HG02759 (cell line): ENCODE results near the gene RPN2.

Experiments
- ATAC-seq: cut with Tn5 transposase; IDR thresholded peaks from one replicate; pipeline ENCODE4 v1.9.1; 2021; ENCODE audit warnings: mild to moderate bottlenecking, moderate library complexity; ENCODE audit not compliant: unreplicated experiment

The RPN2 gene

DNA sequence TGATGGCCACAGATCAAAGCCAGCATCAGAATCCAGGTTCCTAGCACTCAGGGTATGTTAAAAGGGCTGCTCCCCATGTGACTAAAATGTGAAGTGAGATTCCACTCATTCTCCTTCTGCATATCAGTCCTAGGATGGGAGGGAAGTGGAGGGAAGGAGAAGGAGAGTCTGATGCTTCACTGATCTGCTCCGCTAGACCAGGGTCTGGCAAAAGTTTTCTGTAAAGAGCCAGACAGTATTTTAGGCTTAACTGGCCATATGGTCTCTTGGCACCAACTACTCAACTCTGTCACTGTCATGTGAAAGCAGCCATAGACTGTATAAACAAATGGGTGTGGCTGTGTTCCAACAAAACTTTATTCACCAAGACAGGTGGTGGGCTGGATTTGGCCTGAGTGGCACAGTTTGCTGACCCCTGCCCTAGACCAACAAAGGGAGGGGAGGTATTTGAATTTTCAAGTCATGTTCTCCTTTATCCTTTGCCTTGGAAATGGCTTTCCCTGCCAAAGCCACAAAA lies 59.9 kb downstream of the RPN2 start:
- no peak for ATAC-seq

DNA sequence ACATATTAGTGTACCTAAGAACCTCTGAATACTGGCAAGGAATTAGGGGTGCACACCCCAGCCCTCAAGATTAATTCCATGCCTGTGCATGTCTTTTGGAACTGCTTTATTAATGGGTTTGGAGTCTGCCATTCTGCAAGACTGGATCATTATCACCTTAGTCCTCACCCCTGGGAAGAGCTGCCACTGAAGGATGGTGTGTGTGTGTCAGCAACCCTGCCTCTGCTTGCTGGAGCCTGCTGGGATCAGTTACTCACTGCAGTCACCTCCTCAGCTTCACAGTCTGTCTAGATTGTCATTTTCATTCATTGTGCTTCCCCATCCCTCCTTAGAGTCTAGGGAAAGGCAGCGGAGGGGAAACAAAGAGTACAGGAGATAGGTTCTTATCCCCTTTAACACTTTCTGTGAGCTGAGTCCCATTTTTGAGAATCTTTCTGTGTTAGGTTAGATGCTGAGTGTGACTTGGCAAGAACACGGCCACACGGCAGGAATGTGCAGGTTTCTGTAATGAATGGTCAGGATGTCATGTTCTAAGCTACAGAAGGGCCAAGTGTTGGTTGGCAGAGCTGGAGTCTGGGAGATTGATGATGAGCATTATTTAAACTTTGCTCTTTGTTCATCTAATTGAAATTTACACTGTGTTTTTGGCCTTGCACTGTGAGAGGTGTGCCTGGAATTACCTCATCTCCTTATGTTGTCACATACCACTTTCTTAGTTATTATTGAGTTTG lies 61.4 kb downstream of the RPN2 start:
- no peak for ATAC-seq

DNA sequence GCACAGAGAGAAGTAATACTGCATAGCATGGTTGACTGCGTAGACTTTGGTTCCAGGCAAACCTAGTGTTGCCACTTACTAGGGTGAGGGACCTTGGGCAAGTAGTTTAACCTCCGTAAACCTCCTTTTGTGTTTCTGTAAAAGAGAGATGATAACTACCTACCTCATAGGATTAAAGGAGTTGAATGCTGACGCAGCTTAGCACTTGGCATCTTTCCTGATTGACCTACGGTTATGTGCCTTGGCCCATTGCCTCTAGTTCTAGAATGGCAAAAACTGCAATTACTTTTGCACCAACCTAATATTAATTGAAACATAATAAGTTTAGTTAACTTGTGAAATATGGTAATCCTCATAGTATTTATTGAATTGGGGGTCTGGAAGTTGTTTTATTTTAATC lies 63.4 kb downstream of the RPN2 start:
- no peak for ATAC-seq

DNA sequence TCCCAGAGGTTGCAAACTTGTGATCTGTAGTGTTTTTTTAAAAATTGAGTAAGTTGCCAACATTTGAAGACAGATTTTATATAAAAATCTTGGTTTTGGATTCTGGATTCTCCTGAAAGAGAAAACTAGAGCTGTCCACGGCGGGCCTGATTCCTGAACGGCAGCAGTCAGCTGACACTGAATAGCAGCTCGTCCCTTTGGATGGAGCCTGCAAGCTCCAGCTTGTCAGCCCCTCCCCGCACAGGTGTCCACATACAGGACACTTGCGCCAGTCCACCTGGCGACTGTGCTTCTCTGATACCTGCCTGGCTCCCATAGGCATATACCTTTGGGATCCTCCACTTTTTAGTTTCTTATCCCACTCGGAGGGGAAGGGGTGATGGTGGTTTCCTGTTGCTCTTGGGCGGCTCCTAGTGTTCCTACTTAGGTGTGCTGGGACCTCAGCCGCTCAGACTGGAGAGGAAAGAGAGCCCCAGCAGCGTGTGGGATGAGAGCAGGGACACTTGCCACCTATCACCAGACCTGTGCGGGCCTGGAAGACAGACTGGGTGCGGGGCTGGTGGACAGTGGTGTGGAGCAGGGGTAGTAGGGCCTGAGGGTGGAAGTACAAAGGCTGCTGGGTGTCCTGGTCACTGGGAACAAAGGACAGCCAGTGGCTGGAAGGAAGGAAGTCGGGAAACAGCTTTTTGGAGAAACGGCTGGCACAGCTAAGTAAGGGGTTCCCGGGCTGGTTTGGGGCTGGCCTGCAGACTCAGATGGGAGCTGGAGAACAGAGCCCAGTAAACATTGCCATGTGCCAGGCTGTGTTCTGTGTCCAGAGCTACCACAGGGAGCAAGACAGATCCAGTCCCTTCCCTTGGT lies 64.2 kb downstream of the RPN2 start:
- ATAC-seq = no peak

DNA sequence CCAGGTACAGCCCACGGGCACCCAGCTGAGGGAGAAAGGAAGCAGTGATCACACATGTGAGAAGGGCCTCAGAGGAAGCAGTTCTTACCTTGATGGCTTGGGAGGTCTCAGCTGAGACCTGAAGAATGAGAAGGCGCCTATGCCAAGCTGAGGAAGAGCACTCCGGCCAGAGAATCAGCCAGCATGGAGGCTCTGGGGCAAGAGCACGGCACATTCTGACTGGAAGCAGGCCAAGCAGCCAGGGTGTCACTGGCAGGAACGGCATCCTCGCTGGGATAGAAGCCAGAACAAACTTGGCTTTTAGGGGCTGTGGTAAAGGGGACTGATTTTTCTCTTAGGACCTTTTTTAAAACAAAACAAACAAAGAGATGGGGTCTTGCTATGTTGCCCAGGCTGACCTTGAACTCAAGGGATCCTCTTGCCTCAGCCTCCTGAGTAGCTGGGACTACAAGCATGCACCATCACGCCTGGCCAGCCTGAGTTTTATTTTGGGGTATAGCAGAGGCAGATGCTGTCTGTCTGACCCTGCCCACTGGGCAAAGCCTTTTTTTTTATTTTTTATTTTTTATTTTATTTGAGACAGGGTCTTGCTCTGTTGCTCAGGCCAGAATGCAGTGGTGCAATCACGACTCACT lies 64.9 kb downstream of the RPN2 start:
- no peak for ATAC-seq

DNA sequence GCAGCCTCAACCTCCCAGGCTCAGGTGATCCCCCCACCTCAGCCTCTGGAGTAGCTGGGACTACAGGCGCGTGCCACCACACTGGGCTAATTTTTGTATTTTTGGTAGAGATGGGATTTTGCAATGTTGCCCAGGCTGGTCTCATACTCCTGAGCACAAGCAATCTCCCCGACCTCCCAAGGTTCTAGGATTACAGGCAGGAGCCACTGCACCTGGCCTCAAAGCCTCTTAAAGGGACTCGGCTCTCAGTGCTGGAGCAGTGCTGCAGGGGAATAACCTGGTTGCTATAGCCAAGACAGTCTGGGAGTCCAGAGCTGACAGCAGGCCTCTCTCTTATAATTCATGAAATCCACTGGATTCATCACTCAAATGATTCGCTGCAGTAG lies 65.4 kb downstream of the RPN2 start:
- ATAC-seq = no peak

DNA sequence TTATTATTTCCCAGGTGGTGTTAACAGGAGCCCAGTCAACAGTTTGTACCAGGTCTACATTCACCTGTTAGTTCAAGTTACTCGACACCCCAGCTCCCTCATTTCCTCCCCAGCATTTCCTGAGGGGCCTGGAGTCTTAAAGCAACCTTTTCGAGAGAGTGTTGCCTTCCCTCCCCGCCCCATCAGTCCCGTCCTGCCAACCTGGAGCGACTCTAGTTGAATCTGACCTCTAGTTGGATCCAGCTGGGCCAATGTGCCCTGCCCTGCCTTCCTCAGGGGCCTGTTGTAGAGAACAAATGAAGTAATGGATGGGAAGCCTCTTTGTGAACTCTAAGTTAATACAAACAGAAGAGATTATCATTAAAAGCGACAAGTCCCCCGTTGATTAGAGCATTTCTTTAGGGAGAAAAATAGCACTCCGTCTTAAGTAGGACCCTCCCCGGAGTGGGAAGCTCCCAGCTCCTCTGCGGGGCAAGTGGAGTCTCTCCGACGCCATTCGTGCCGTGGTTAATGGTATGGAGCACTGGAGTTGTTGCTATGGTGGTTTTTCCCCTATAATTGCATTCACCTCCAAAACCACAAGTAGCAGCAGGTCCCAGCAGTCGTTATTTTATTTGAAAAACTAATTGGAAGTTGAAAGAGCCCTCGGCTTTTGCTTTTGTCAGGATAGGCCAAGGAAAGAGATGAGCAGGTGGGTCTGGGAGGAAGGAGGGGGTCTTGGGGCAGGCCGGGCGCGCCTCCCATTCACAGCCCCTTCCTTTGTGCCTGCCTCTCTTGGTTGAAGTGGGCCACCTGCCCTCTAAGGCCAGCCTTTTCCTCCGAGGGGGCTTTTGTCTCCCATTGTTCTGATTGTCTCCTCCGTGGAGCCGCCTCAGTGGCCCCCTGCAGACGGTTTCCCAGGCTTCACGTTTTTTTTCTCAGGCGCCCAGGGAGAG lies 66.4 kb downstream of the RPN2 start:
- no peak for ATAC-seq

DNA sequence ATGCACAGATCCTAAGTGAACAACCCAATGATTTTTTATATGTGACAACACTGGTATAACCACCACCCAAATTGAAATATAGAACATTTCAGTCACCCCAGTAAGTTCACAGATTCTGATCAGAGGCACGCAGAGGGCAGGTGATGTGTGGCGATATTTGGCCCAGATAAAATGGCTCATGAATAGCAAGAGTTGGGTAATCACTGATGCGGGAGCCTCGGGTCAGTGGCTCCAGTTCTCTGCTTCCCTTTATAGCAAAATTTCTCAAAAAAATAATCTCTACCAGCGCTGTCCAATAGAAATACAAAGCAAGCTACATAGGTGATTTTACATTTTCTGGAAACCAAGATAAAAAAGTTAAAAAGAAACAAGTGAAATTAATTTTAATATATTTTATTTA lies 67.6 kb downstream of the RPN2 start:
- ATAC-seq = no peak

DNA sequence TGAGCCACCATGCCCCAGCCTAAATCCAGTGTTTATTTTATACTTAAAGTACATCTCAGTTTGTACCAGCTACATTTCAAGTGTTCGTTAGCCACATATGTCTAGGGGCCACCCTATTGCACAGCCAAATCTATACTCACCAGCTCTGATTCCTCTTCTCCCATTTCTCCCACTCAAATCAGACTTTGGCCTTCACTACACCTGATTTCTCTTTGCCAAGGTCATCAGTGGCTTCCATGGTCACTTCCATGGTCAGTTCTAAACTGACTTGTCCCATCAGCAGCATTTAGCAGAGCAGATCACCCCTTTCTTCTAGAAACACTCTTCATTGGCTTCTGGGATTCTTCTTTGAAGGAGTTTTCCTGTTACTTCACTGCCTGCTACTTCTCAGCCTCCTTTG lies 68.4 kb downstream of the RPN2 start:
- ATAC-seq = no peak

DNA sequence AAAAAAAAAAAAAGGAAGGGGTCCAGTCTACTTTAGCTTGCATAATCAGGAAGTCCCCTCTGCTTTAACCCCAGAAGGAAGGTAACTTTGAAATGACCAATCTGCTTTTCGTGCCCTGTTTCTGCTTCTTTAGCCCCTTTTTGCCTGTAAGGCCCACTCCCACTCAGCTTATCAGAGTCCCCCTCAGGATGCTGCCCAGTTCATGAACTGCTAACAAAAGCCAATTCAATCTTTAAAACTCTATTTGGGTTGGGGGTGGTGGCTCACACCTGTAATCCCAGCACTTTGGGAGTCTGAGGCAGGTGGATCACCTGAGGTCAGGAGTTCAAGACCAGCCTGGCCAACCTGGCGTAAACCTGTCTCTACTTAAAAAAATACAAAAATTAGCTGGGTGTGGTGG lies 70.2 kb downstream of the RPN2 start:
- ATAC-seq = no peak

DNA sequence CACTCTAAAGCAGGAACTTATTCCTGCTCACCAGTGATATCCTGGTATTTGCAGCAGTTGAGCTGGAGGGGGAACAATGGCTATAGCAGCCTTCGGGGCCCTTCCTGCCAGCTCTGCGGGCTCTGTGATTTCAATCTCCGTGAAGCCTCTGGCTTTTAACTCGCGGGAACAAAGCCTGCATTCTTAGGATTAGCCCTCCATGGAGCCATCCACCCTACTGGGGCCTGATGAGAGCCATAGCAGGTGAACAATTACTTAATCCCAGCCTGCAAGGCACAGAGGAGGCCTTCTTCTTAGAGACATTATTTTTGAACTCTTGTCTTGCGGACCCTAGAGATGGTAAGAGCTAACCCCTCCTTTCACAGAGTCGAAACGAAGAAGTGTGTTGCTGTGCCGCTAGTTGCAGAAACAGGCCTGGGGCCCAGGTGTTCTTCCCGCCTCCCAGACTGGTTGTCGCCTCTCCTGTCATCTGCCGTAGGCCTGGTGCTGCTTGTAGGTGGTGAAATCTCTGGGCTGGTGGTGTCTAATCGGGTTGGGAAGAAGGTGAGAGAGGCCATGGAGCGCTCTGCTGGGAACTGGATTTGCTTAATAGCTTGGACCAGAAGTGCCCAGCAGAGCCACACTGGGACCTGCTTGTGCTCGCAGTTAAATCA lies 72.8 kb downstream of the RPN2 start:
- no peak for ATAC-seq

DNA sequence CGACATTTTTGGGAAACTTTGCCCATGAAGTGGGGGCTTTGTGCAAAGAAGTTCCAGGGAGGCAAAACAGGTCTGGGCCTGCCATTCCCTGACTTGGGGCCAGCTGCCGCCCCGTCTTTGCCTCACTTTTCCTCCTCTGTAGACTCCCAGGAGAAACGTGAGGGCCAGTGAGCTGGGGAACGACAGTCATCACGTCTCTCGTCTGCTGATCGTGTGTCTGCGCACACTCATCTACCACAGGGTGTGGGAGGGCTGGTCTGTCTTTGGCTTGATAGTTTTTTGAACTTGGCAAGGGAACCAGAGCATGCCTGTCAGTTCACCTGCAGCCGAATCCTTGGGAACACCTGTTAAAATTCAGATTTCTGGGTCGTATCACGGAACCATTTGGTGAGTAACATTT lies 74.0 kb downstream of the RPN2 start:
- ATAC-seq = no peak

DNA sequence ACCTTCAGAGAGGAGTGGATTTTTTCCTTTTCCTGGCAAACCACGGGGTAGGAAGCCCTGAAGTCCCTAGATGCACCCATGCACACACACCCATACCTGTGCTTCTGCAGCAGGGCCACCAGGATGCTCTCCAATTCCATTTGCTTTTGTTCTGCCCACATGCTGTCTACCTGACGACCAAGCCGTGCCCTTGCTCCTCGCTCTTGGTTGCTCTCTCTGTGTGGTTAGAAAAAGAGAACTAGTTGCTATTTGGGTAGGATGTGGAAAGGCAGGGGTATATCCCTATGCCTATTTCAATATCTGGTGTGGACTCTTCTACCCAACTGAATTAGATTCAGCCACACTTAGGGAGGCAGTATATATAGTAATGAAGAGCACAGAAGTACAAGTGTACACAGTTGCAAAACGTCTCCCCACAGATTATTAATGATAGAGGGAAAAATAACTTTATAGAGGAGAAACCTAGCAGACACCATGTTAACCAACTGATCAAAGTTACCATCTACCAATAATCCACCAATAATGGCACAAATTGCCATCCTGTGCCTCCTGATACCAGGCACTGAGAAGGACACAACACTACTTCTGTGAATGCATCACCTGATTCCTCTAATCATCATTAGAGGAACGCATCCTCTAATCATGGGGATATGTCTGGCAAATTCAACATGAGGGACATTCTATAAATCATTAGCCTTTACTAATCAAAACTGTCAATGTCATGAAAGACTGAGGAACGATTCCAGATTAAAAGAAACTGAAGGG lies 75.2 kb downstream of the RPN2 start:
- no peak for ATAC-seq

DNA sequence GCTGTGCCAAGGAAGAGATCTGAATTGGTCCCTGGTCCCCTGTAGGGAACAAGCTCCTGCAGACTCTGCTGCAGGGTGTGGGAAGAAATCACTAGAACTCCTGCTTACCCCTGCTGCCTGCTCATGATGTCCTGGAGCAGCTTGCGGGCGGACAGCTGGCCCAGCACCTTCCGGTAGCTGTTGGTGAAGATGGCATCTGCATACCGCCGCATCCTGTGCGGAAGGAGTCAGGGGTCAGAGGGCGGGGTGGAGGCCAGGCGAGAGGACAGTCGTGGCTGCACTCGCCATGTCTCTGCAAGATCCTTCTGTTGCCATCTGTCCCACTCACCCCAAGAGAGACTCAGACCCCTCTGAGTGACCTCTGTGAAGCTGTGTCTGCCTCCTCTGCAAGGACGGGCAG lies 77.2 kb downstream of the RPN2 start:
- no peak for ATAC-seq

DNA sequence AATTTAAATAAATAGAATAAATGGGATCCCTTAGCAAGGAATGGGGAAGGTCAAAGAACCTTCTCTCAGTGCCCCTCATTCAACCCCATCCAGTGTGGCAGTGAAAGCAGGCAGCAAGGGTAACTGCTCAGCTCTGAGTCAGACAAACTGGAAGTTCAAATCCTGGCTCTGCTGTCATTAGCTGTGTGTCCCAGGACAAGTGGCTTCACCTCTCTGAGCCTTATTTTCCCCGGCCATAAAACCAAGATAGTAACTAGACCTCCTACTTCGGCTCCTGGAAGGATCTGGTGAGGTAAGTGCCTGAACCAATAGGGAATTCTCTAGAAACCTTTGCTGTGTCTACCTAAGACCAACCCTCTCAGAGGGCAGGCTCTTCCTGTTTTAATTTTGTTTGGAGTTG lies 78.4 kb downstream of the RPN2 start:
- no peak for ATAC-seq

DNA sequence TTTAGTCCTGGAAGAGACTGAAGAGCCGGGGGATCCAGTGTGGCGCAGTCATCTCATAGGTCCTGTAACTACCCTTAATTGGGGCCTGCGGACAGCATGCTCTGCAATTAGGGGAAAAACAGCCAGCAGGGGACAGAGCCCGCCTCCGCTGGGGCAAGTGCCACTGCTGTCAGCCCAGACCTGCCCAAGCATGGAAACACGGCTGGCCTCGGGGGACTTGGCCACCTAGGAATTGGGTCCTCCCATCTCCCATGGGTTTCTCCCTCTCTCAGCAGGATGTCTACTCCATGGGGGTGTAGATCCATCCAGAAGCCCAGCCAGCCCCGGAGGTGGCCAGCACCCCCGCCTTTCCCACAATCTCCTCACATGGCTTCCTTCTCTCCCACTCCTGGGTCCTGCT lies 78.9 kb downstream of the RPN2 start:
- ATAC-seq = no peak

DNA sequence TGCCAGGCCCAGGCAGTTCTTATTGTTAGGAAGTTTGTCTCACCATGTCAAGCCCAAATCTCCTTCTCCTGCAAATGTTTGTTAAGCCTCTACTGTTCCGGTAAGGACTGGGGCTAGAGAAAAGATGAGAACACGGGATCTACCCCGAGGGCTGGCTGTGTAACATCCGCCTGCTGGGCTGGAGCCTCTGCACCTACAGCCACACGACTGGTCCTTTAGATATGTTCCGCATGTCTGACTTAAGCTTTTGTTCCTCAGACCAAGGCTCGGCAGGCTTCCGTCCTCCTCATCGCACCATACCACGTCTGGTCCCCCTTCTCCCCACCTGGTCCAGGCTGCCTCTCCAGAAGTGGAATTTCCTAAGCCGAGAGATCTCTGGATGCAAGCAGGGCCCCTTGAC lies 79.9 kb downstream of the RPN2 start:
- no peak for ATAC-seq

DNA sequence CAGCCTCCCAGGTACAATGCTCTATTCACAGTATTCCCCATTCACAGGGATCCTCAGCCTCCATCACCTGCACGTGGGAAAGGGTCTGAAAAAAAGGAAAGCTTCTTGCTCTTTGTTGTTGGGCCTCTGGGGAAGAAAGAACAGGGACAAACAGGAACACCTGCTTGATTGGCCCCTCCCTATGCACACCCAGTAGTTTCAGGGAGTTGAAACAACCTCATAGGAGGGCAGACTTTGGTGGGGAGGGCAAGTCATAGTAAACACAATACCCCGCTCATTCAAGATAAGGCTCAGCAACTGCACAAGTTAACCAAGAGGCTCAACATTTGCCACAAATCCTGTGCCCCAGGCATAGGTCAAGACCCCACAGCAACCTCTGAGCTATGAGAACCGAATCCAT lies 80.7 kb downstream of the RPN2 start:
- no peak for ATAC-seq

DNA sequence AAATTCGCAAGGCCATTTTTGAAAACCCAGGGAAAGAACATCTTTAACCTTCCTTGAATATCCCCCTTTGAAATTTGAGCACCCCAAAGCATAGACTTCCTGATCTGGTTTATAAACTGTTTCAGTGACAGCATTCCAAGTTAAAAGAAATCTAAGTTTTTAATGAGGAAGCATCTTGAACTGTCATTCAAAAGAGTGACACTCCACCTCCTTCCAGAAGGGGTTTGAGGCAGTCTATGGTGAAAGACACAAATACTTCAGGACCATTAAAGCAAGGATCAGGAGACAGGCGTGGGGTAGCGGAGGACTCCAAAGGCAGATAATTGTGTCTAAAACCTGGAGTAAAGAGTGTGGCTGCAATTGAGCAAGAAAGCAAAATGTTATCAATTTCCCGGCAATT lies 81.8 kb downstream of the RPN2 start:
- no peak for ATAC-seq
